Bronchial epithelial cell (primary cell): ENCODE data around the gene FADS3. TPM values are rescaled to one million over a fixed set of nuclear protein-coding genes. Genes with fewer than 3 reads are reported as not detected.

Experiments
- DNase-seq: peaks from one replicate; pipeline ENCODE4 v3.0.0-alpha.2; 2010; ENCODE audit warnings: low read depth
- FAIRE-seq: peaks from 2 replicates; lab custom pipeline; 2011; peaks lifted over from hg19 to GRCh38; lab: Jason Lieb, UNC
- H3K27me3 ChIP-seq: 2 replicates; pipeline ENCODE4 v1.5.1; 2011; ENCODE audit warnings: low read length; ENCODE audit not compliant: control insufficient read depth, insufficient read depth
- H3K36me3 ChIP-seq: 2 replicates; pipeline ENCODE4 v1.5.1; 2011; ENCODE audit warnings: low read length; ENCODE audit not compliant: control insufficient read depth, insufficient read depth
- H3K4me3 ChIP-seq: 2 replicates; pipeline ENCODE4 v1.5.1; 2011; ENCODE audit warnings: mild to moderate bottlenecking, low read depth, low read length, control low read depth
- total RNA-seq: library from RNA; depleted of rRNA; stranded (reverse); fragments of >200 nt; gene quantifications from 2 replicates; pipeline ENCODE4 v1.2.1, GENCODE V29; 2014
- TF ChIP-seq, protein P1 (sequence below): IDR thresholded peaks from 2 replicates; pipeline ENCODE4 v1.5.1; 2011; ENCODE audit warnings: mild to moderate bottlenecking, moderate library complexity, low read length, control low read depth, inconsistent platforms; ENCODE audit not compliant: insufficient read depth, severe bottlenecking

The FADS3 gene
- total RNA-seq, 1 donor from 2014 or later = 31.9 TPM

DNA sequence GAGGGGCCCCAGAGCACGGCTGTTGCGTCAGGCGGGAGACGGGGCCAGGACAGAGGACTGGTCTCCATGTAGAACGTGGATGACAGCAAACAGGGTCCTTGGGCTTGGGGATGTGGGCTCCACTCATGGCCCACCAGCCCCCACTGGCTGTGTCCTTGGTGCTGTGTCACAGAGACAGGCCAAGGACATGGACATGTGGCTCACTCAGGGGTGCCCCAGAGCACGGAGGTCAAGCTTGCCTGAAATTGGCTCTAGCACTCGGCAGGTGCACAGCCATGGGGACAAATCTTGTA lies 48.9 kb downstream of the FADS3 start:
- Histone ChIP-seq H3K36me3 (peaks cover 31% of the 10 kb centered on the region), H3K27me3 (no peaks in the 10 kb centered on the region), H3K4me3 (no peak overlapping the region)
- no peak for DNase-seq
- TF ChIP-seq, protein P1, sequence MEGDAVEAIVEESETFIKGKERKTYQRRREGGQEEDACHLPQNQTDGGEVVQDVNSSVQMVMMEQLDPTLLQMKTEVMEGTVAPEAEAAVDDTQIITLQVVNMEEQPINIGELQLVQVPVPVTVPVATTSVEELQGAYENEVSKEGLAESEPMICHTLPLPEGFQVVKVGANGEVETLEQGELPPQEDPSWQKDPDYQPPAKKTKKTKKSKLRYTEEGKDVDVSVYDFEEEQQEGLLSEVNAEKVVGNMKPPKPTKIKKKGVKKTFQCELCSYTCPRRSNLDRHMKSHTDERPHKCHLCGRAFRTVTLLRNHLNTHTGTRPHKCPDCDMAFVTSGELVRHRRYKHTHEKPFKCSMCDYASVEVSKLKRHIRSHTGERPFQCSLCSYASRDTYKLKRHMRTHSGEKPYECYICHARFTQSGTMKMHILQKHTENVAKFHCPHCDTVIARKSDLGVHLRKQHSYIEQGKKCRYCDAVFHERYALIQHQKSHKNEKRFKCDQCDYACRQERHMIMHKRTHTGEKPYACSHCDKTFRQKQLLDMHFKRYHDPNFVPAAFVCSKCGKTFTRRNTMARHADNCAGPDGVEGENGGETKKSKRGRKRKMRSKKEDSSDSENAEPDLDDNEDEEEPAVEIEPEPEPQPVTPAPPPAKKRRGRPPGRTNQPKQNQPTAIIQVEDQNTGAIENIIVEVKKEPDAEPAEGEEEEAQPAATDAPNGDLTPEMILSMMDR = no peak
- FAIRE-seq = no peak

DNA sequence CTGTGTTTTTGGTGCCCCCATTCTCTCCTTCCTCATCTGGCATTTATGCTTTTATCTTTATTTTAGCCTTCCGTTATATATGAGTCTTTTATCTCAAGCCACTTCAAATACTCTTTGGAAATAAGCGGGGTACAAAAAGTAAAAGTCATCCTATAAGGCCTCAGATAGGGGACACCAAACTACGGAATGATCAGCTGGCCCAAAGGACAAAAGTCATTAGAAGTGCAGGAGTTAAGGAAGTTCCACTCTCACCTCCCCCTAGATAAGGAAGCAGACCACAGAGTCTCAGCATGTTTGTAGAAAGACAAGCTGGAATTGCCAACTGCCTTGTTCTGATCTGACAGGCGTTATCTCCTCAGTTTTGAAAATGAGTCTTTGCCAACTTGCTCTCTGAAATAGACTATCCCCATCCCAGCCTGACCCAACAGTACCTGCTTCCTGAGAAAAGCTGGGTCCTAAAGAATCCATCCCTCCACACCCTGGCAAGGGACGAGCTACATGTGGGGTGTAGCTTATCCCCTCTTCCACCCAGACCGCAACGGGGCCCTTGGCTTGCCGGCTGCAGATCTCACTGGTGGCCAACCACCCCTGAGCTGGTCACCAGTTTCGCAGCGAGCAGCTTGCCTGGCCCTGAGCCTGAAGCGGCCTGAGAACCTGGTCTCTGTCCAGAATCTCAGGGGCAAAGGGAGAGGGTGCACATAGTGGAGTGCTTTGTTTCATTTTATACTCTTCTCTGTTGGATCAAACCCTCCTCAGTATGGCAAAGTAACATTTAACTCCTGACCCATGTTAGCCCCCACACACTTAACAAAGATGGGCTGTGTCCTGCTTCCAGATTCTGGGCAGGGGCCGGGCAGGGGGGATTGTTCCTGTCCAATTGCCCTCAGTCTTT lies 49.5 kb downstream of the FADS3 start:
- Histone ChIP-seq H3K36me3 (peaks cover 31% of the 10 kb centered on the region), H3K4me3 (no peak overlapping the region), H3K27me3 (no peaks in the 10 kb centered on the region)
- TF ChIP-seq, protein P1 = no peak
- FAIRE-seq = no peak
- no peak for DNase-seq

DNA sequence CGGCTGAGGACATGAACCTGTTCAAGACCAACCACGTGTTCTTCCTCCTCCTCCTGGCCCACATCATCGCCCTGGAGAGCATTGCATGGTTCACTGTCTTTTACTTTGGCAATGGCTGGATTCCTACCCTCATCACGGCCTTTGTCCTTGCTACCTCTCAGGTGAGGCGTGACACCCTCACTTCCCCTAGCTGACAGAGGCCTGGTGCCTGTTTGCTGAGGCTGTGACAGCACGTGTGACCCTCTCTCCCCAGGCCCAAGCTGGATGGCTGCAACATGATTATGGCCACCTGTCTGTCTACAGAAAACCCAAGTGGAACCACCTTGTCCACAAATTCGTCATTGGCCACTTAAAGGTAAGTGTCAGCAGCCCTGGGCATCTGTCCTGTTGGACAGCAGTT lies 51.0 kb downstream of the FADS3 start:
- FAIRE-seq = no peak
- Histone ChIP-seq H3K36me3 (peaks cover 27% of the 10 kb centered on the region), H3K4me3 (no peak overlapping the region), H3K27me3 (no peaks in the 10 kb centered on the region)
- TF ChIP-seq, protein P1 = no peak
- no peak for DNase-seq

DNA sequence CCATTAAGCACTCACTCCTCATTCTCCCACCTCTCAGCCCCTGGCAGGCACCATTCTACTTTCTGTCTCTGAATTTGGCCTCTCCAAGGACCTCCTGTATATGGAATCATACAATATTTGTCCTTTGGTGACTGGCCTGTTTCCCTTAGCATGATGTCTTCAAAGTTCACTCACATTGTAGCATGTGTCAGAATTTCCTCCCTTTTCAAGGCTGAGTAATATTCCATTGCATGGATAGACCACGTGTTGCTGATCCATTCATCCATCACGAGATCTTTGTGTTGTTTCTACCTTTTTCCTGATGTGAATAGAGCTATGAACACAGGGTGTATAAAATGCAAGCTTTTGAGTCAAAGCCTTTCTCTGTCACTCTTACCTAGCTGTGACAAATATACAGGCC lies 51.6 kb downstream of the FADS3 start:
- DNase-seq = no peak
- Histone ChIP-seq H3K27me3 (no peaks in the 10 kb centered on the region), H3K36me3 (peaks cover 25% of the 10 kb centered on the region), H3K4me3 (no peak overlapping the region)
- FAIRE-seq = no peak
- TF ChIP-seq, protein P1 = no peak

DNA sequence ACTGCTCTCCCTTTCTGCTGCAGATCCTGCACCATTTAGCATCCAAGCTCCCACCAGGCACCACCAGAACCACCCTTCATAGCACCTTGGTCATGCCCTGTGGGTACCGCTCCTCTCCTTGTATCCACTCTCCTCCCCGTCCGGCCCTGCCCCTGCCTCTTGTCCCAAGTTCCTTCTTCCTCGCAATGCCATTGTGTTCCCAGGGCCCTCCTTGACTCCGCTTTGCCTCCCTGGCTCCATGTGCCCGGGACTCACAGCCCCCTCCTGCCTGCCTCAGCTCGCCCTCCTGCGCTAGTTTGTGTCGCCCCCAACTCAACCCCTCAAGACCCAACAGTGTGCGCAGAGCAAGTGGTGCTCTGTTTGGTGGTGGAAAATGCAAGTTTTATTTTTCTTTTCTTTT lies 52.4 kb downstream of the FADS3 start:
- TF ChIP-seq, protein P1 = no peak
- H3K27me3 ChIP-seq = no peaks in the 10 kb centered on the region
- H3K4me3 ChIP-seq = no peak overlapping the region
- FAIRE-seq (no peak), DNase-seq (no peak)
- H3K36me3 ChIP-seq = peaks cover 25% of the 10 kb centered on the region
